Measurements from ENCODE around the gene C1QA.
"Not testable (repeated sequence)": the region's sequence is repeated elsewhere in the genome, so short reads cannot be mapped to it uniquely, and the experiment has no call there.

GRCh38 chr1:22676151-22676550, 39.7 kb downstream of the C1QA start:
- not testable (repeated sequence) for TF ChIP-seq CTCF (IDR thresholded peaks at IDR 0.05; ENCODE audit: poor library complexity); EZH2phosphoT487 (IDR thresholded peaks at IDR 0.05; ENCODE audit: low read depth, severe bottlenecking, unreplicated experiment); EZH2 (IDR thresholded peaks at IDR 0.05; ENCODE audit: borderline replicate concordance)
